ENCODE data around the gene IGF1R.

Gene IGF1R

GRCh38 chr15:98725874-98726273 lies 77.5 kb downstream of the IGF1R start:
- no peak for DNase-seq (ENCODE audit: low read depth)

DNA sequence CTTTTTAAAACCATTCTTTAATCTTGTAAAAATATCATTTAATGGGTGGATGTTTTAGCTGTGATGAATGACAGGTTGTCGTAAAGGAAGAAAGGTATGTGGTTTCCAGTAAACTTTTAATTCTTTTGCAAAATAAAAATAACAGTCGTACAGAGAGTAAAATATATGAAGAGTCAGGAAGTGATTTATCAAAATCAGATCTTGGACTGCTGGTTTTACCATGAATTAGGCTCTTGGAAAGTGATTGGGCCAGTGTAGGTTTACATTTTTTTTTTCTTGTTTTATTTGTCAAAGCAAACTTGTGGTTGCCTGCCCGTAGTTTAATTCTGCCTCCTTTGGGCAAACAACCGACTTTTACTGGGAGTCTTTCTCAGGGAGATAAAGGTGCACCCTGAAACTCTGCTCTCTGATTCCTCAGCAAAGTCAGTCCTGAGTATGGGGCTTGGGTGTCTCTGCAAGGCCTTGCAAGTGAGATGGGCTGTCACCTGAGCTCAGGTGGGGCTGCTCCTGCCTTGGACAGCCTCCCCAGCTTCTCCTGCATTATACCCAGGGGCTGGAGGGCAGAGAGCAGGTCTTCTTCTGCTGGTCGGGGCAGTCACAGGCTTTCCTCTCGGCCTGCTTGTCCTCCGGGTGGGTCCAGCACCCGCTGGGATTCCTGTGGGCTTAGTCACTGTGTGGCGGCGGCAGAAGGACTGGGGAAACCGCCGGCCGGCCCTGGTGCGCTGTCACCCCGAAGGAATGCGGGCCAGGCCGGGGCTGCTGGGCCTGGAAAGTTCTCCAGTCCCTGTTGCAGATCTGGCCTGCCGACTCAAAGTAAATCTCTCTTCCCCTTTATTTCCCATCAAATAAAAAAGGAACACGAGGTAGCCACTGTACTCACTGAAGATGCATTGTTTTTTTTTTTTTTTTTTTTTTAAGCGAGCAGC lies 79.0 kb downstream of the IGF1R start:
- no peak for DNase-seq (ENCODE audit: low read depth)

- no peak for DNase-seq (ENCODE audit: low read depth)
These were observed 79.9 kb downstream of the IGF1R start for GRCh38 chr15:98728082-98728810.

- DNase-seq (ENCODE audit: low read depth), result no peak
These were observed 80.4 kb downstream of the IGF1R start for GRCh38 chr15:98728811-98729160.

GRCh38 chr15:98729446-98730042 lies 81.2 kb downstream of the IGF1R start:
- DNase-seq (ENCODE audit: low read depth), result no peak

- DNase-seq (ENCODE audit: low read depth), result no peak
These were observed 82.7 kb downstream of the IGF1R start for GRCh38 chr15:98730860-98731711.

GRCh38 chr15:98731712-98732450 lies 83.5 kb downstream of the IGF1R start:
- DNase-seq (ENCODE audit: low read depth), result no peak

- DNase-seq (ENCODE audit: low read depth), result no peak
These were observed 84.8 kb downstream of the IGF1R start for GRCh38 chr15:98733098-98733497.

- DNase-seq (ENCODE audit: low read depth), result no peak
These were observed 86.3 kb downstream of the IGF1R start for GRCh38 chr15:98734466-98735199.

- DNase-seq (ENCODE audit: low read depth), result no peak
These were observed 87.0 kb downstream of the IGF1R start for GRCh38 chr15:98735304-98735703.

DNA sequence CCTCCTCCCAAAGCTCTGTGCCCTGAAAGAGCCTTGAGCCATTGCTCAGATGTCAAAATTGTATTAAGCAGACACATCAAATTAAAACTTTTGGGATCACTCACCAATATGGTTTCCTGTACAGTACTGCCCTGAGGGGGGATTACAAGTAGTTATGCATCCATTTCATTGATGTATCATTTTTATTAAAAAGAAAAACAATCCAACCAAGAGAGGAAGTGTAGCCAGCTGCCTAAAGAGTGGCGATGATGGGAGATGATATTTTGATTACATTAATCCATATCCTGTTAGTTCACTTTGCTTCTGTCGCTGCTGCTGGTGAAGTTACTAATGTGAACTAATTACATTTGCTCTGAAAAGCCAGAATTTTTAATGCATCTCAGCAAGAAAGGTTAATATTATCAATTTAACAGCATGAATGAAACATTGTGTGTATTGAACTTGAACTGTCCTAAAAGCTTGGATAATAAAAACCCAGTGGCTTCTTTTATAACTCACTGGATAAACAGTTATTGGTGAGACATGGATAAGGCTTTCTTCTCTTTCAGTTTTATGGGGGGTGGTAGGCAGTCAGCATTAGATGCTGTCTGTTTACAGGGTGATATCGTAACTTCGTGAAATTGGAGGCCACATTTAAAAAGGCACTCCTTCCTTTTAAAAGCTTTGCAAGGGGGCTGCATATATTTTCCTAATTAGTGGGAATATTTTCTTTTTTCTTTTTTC lies 87.7 kb downstream of the IGF1R start:
- DNase-seq (ENCODE audit: low read depth), result no peak

DNA sequence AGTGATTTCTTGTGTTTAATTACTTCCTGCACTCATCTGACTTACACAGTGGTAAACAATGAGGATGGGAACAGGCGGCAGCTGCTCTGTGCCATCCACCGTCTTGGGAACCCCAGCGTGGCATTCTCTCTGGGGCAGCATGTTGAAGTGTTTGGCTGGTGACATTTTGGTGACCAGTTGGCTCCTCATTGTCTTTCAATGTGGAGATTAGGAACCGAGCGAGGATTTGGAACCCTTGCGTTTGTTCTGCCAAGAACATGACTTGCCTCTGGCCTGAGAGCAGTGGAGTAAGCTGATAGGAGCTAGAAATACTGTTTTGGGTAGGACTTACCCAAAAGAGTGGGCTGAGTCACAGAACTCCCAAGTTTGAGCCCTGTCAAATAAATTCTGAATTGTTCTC lies 88.8 kb downstream of the IGF1R start:
- no peak for DNase-seq (ENCODE audit: low read depth)

DNA sequence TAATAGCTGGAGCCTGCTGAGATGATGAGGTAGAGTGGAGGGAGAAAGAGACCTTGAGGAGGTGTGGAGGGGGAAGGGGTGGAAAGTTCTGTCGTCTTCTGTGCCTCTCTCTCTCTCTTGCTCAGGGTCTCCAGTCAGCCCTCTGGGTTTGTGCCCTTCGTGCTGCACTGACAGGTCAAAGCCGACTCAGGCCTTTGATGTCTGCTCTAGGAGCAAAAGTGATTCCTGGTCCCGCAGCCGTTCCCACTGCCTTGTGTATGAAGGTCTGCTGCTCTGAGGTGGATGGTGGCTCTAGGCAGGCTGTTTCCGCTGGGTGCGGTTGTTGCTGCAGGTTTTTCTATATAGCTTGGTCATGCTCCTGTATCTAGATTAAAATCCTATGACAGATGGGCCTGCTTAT lies 89.4 kb downstream of the IGF1R start:
- no peak for DNase-seq (ENCODE audit: low read depth)

DNA sequence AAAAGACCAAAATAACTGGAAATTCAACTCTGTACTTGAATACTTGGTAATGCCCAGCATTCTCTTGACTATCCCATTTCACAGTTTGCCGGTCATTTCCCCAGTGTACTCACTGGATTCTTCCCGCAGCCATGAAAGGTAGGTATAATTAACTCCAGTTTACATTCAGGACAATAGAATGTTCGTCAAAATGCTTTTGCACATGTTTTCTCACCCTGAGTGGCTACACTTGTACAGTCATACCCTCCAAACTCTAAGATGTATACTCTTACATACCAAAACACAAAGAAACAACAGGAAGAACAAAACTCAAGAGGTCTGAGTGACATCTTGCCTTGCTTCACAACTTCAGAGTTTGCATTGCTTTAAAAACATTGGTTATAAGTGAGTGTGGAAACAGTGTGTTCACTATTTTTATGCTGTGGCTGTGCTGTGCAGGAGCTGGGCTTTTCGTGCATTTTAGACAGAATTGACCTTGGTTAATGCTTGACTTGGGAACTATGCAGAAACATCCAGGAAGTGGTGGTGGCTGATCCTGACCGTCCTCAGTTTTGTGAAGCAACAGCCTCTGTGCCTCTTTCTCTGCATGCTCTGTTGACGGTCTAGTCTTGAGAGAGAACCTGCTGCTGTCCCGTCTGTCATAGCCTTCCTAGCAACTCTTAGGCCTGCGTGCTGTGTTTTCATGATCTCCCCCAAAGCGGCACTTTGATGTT lies 90.5 kb downstream of the IGF1R start:
- no peak for DNase-seq (ENCODE audit: low read depth)

GRCh38 chr15:98740295-98740694 lies 92.0 kb downstream of the IGF1R start:
- no peak for DNase-seq (ENCODE audit: low read depth)

GRCh38 chr15:98740963-98741362 lies 92.6 kb downstream of the IGF1R start:
- DNase-seq (ENCODE audit: low read depth), result no peak

DNA sequence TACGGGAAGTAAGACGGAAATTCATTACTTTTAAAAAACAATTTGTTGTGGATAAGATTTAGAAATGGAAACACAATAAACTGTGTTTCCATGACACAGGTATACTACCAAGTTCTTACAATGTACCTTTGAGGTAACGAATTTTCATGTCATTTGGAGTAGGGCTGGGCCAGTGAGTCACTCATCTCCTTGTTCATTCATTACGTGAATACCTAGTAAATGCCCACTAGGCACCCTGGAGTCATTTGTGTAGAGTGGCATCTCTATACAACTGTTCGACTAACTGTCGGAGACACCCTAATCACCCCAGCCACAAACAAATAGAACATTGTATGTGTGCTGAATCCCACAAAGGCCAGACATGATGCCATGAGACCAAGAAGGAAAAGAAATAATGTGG lies 94.8 kb downstream of the IGF1R start:
- no peak for DNase-seq (ENCODE audit: low read depth)

DNA sequence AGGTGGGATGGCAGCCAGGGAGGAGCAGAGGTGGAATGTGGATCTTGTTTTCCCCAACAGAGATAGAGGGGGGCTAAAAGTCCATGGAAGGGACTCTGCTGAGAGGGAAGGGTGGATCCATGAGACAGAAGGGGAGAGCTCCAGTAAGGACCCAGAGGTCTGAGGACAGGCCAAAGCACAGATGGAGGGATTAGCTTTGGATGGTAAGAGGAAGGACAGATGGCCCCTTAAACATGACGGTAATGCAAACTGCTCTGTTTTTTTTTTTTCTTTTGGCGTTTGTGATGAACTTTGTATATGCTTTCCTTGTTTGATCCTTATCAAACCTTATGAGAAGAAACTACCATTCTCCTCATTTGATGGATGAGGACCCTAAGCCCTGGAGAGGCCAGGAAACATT lies 96.2 kb downstream of the IGF1R start:
- no peak for DNase-seq (ENCODE audit: low read depth)

DNA sequence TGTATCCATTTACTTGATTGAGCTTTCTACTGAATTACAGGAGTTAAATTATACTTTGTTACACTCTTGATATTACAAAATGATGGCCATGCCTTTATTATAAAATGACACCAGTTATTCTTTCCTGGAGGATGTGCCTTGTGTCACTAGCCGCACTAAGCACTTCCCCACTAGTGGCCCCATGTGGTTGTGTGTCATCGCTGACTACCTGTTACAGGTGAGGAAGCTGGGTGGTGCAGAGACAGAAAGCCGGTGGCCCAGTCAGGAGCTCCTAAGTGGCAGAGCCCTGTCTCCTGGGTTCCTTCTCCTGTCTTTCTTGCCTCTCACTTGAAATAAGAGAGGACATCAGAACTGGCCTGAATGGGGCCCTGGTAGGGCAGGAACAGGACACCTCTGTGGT lies 96.8 kb downstream of the IGF1R start:
- DNase-seq (ENCODE audit: low read depth), result no peak
